DMS114 treated with DMSO at 0.1 percent for 48 hours (cell line): ENCODE data around the gene PDXDC1.
A peak's percentile ranks its signal among the peaks of the same experiment; 100 is the strongest.
"Not testable (repeated sequence)": the region's sequence is repeated elsewhere in the genome, so short reads cannot be mapped to it uniquely, and the experiment has no call there.

Source experiments
- DNase-seq: peaks from one replicate; lab custom pipeline; 2025; ENCODE audit not compliant: unreplicated experiment; lab: John Stamatoyannopoulos, UW

PDXDC1 gene

GRCh38 chr16:15148831-15149230 lies 174.0 kb downstream of the PDXDC1 start:
- DNase-seq: not testable (repeated sequence)

DNA sequence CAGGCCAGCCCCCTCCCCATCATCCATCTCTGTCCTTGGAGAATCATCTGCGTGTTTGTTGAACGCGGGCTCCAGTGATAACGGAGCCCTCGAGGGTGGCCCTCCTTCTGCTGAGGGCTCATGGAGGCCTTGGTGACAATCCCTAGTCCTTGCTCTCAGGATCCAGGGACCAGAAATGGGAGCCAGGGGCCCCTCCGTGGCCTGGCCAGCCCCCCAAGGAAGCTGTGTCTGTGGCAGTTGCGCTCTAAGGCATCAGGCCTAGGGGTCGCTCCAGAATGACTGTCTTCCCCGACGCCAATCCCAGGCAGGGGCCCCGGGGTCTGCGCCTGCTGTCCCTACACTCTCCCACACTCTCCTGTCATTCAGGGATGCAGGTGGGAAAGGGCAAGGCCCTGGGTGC lies 174.4 kb downstream of the PDXDC1 start:
- not testable (repeated sequence) for DNase-seq

DNA sequence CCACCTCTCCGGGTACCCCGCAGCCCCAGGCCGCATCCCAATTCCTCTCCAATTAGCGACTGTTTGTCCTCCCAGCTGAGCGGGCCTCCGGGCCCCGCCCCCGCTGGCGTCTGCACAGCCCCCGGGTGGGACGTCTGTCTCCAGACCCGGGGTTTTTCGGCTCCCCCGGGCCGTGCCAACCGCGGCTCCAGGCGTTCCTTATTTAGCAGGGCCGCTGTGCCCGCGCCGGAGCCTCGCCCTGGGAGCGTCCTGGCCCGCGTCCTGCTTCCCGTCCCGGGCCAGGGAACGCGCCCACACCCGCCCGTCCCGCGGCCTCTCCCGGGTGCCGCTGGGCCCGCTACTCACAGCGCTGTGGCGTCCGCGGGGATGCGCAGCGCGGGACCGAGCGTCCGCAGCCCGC lies 179.2 kb downstream of the PDXDC1 start:
- DNase-seq: not testable (repeated sequence)

DNA sequence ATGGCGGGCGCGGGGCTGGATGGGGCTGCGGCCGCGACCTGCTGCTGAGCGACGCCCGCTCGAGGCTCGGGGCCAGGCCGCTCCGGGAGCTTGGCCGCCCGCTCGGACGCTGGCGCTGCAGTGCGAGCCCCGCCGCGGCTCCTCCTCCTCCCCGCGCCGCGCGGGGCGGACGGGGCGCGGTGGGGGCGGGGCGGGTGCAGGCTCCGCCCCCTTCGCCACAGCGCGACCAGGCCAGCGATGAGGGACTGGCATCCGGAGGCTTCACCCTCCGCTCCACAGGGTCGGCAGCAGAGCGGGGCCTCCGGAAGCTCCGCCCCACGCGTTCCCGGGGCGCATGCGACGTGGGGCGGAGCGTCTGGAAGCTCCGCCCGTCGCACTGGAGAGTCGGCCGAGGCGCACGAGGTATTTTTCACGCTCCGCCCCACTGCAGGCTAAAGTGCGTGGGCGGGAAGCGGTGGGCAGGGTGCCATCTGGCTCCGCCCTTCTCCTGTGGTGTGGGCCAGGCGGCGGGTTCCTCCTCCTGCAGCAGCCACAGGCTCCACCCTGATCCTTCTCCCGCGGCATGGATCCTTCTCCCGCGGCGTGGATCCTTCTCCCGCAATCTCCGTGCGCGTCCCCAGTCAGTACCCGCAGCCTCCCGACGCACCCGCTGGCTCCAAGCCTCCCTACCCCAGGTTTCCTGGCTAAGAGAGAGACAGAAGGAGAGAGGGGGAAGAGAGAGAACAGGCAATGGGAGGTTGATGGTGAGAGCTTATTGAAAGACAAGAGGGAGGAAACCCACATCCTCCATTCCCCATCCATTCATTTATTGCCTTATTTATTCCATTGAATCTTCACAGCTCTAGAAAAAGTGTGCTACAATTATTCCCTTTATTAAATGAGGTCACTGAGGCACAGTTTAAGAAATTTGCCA lies 180.1 kb downstream of the PDXDC1 start:
- peak; percentile 59 for DNase-seq

GRCh38 chr16:15157644-15158043 lies 182.8 kb downstream of the PDXDC1 start:
- not testable (repeated sequence) for DNase-seq

DNA sequence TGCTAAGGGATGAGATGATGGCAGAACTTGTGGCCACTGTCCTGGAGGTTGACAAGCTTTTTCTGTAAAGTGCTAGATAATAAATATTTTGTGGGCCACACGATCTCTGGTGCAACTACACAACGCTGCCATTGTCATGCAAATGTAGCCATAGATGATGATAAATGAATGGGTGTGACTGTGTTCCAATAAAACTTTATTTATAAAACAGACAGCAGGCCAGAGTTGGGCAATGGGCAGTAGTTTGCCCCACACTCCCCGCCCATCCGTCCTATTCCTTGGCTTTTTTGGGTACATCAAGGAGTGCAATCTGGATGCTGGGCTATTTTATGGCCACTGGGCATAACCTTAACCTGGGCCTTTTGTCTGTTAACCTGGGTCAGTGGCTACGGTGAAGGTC lies 184.8 kb downstream of the PDXDC1 start:
- DNase-seq: not testable (repeated sequence)

GRCh38 chr16:15160571-15160970 lies 185.7 kb downstream of the PDXDC1 start:
- not testable (repeated sequence) for DNase-seq

DNA sequence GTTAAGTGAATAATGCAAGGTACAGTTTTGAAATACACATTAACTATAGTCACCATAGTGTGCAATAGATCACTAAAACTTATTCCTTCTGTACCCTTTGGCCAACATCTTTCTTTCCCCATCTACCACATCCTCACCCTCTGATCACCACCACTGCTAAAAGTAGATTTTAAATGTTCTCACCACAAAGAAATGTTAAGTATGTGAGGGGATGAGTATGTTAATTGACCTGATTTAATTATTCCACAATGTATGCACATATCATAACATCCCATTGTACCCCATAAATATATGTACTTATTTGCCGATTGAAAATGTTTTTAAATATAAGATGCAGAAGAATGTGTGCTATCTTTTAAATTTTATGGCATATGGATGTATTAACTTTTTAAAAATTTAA lies 188.2 kb downstream of the PDXDC1 start:
- DNase-seq: not testable (repeated sequence)

GRCh38 chr16:15166177-15166576 lies 191.4 kb downstream of the PDXDC1 start:
- DNase-seq: not testable (repeated sequence)

DNA sequence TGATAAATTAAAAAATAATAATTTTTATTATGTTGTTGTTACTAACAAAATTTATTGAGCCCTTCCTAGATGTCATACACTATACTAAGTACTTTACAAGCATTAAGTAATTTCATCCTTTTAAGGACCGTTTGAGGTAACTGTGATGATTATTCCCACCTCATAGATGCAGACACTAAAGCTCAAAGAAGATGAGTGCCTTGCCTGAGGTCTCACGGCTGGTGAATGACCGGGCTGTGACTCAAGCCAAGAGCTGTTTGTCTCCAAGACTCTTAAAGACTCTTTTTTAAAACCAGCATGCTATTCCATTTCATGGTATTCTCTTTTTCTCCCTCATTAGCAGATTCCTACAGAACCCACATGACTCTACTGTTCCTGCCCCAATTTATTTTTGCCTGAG lies 193.5 kb downstream of the PDXDC1 start:
- not testable (repeated sequence) for DNase-seq

DNA sequence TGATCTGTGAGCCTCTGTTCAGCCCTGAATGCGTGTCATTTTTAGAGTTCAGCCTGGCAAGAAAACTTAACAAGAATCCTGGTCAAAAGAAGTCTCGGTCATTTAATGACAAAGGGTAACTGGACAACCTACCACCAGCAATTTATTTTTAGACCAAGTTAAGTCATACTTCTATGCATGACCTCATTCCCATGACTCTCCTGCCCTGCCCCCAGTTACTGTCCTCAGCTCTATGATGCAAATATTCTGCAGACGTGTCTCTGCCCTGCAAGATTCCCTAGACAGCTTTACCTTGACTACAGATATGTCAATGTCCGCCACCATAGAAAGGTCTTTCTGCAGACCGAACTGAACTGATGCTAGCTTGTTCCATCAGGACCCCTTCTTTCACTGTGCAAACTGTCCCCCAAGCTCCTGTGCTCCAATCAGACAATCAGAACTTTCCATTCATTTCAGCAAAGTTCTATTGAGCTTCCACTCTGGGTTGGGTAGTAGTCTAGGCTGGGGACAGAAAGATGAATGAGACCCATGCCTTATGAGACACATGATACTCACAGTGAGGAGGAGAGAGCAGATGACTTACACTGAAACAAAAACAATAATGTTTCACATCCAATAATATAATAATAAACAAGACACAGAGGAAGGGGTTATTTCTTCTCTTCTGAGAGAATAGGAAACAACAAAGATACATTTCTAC lies 194.3 kb downstream of the PDXDC1 start:
- not testable (repeated sequence) for DNase-seq

DNA sequence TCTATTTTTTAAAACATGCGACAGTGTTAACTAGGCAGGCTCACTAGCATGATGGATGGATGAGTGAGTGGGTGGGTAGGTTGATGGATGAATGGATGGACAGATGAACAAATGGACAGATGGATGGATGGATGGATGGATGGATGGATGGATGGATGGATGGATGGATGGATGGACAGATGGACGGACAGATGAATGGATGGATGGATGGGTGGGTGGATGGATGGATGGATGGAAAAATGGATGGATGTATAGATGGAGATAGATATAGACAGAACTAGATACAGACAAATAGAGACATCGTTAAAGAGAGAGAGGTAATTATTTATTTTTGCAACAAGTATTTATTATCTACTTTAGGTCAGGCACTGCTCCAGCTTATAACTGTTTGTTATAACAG lies 205.1 kb downstream of the PDXDC1 start:
- DNase-seq: not testable (repeated sequence)

GRCh38 chr16:15180946-15181345 lies 206.1 kb downstream of the PDXDC1 start:
- DNase-seq: not testable (repeated sequence)

DNA sequence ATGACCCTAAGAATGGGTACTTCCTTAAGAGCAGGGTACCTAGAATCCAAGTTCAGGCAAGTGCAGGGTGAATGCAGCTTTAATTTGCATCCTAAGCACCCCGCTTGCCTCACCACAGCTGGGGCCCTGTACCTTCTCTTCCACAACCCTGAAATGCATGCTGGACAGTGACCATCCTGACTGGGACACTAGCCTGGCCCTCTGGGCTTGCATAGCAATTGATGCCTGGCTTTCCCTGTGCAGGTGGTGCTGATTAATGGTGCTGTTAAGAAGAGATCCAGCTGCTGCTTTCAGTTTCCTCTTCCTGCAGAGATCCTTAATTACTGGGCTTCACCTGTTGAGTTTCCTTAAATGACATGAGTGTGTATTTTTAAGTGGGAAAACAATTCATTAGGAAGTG lies 209.2 kb downstream of the PDXDC1 start:
- DNase-seq: not testable (repeated sequence)
